Measurements from ENCODE around the gene LRP3.

The LRP3 gene

GRCh38 chr19:33205110-33205509 lies 11.0 kb downstream of the LRP3 start:
- TF ChIP-seq GATA2 (IDR thresholded peaks at IDR 0.05; ENCODE audit: low read depth, low read length) (no peak), GATA3 (IDR thresholded peaks at IDR 0.05; ENCODE audit: low read depth, low read length) (no peak)

- TF ChIP-seq GATA3 (IDR thresholded peaks at IDR 0.05; ENCODE audit: low read depth, low read length) = no peak
- TF ChIP-seq GATA2 (IDR thresholded peaks at IDR 0.05; ENCODE audit: low read depth, low read length) = no peak
These were observed 11.6 kb downstream of the LRP3 start for GRCh38 chr19:33205531-33206260.

GRCh38 chr19:33206261-33207039 lies 12.3 kb downstream of the LRP3 start:
- no peak for TF ChIP-seq GATA2 (IDR thresholded peaks at IDR 0.05; ENCODE audit: low read depth, low read length)
- no peak for TF ChIP-seq GATA3 (IDR thresholded peaks at IDR 0.05; ENCODE audit: low read depth, low read length)

GRCh38 chr19:33207040-33207620 lies 13.0 kb downstream of the LRP3 start:
- no peak for TF ChIP-seq GATA2 (IDR thresholded peaks at IDR 0.05; ENCODE audit: low read depth, low read length)

GRCh38 chr19:33207903-33208302 lies 13.8 kb downstream of the LRP3 start:
- TF ChIP-seq GATA2 (IDR thresholded peaks at IDR 0.05; ENCODE audit: low read depth, low read length) (no peak), GATA3 (IDR thresholded peaks at IDR 0.05; ENCODE audit: low read depth, low read length) (no peak)

GRCh38 chr19:33208371-33208895 lies 14.3 kb downstream of the LRP3 start:
- no peak for TF ChIP-seq GATA2 (IDR thresholded peaks at IDR 0.05; ENCODE audit: low read depth, low read length)
- TF ChIP-seq GATA3 (IDR thresholded peaks at IDR 0.05; ENCODE audit: low read depth, low read length) = no peak

GRCh38 chr19:33208904-33209849 lies 15.0 kb downstream of the LRP3 start:
- TF ChIP-seq GATA3 (IDR thresholded peaks at IDR 0.05; ENCODE audit: low read depth, low read length) (no peak), GATA2 (IDR thresholded peaks at IDR 0.05; ENCODE audit: low read depth, low read length) (no peak)

GRCh38 chr19:33210266-33210940 lies 16.3 kb downstream of the LRP3 start:
- TF ChIP-seq GATA3 (IDR thresholded peaks at IDR 0.05; ENCODE audit: low read depth, low read length) (no peak), GATA2 (IDR thresholded peaks at IDR 0.05; ENCODE audit: low read depth, low read length) (no peak)

- TF ChIP-seq GATA2 (IDR thresholded peaks at IDR 0.05; ENCODE audit: low read depth, low read length) = no peak
- TF ChIP-seq GATA3 (IDR thresholded peaks at IDR 0.05; ENCODE audit: low read depth, low read length) = no peak
These were observed 17.8 kb downstream of the LRP3 start for GRCh38 chr19:33211794-33212435.

GRCh38 chr19:33212436-33213172 lies 18.5 kb downstream of the LRP3 start:
- TF ChIP-seq GATA2 (IDR thresholded peaks at IDR 0.05; ENCODE audit: low read depth, low read length) (no peak), GATA3 (IDR thresholded peaks at IDR 0.05; ENCODE audit: low read depth, low read length) (no peak)

GRCh38 chr19:33214596-33214995 lies 20.5 kb downstream of the LRP3 start:
- TF ChIP-seq GATA2 (IDR thresholded peaks at IDR 0.05; ENCODE audit: low read depth, low read length) (no peak), GATA3 (IDR thresholded peaks at IDR 0.05; ENCODE audit: low read depth, low read length) (no peak)

All from SH-SY5Y (cell line).